ENCODE results near the gene TFDP2.
"Not testable (repeated sequence)": the region's sequence is repeated elsewhere in the genome, so short reads cannot be mapped to it uniquely, and the experiment has no call there.

Gene TFDP2

DNA sequence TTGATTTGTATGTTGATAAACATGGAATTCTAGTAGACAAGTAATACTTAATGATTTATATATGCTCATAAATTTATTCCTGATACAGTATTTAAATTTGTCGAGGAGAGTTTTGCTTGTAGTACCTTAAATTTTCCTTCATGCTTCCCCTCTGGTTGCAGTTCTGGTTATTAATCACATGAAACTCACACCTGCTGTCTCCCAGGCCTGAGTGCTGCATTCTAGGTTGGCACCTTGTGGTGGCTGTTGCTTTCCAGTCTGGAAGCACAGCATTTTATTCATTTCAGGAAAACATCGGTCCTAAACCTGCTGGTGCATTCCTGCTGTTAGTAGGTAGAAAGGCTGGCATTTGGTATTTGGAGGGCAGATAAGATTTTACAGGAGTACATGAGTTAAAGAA is 228.0 kb downstream of the TFDP2 start:
- Histone ChIP-seq H3K27ac (ENCODE audit: low read depth, low read length) (no peak overlapping the region), H3K4me1 (ENCODE audit: control insufficient read depth, insufficient read depth, low read length) (no peaks in the 10 kb centered on the region), H3K36me3 (ENCODE audit: control insufficient read depth, insufficient read depth, low read length) (peaks cover 85% of the 10 kb centered on the region), H3K4me3 (ENCODE audit: low read depth, low read length) (no peak overlapping the region), H3K9ac (ENCODE audit: low read length) (no peak overlapping the region), H3K27me3 (ENCODE audit: control insufficient read depth, insufficient read depth, low read length) (no peaks in the 10 kb centered on the region), H3K9me3 (ENCODE audit: control insufficient read depth, insufficient read depth, low read depth, low read length) (no peaks in the 10 kb centered on the region)

DNA sequence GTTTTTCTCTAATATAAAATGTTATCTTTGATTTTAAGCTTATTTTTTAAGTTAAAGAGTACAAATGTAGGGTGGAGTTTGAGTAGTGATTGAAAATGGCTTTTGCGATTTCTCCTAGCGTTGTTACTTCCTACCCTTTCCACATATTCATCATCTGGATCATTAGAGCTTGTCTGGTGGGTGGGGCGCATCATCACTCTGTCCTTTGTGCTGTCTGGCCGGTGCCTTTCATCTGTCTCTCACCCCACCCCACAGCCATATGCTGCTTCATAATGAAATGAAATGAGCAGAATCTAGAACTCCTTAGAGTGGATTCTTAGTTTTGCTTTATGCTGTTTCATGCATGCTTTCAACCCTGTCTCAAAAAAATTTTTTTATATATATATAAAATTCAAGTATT is 228.6 kb downstream of the TFDP2 start:
- no peaks in the 10 kb centered on the region for H3K4me1 ChIP-seq (ENCODE audit: control insufficient read depth, insufficient read depth, low read length)
- H3K9ac ChIP-seq (ENCODE audit: low read length) = no peak overlapping the region
- H3K9me3 ChIP-seq (ENCODE audit: control insufficient read depth, insufficient read depth, low read depth, low read length) = no peaks in the 10 kb centered on the region
- no peaks in the 10 kb centered on the region for H3K27me3 ChIP-seq (ENCODE audit: control insufficient read depth, insufficient read depth, low read length)
- H3K4me3 ChIP-seq (ENCODE audit: low read depth, low read length) = no peak overlapping the region
- H3K27ac ChIP-seq (ENCODE audit: low read depth, low read length) = no peak overlapping the region
- peaks cover 85% of the 10 kb centered on the region for H3K36me3 ChIP-seq (ENCODE audit: control insufficient read depth, insufficient read depth, low read length)

DNA sequence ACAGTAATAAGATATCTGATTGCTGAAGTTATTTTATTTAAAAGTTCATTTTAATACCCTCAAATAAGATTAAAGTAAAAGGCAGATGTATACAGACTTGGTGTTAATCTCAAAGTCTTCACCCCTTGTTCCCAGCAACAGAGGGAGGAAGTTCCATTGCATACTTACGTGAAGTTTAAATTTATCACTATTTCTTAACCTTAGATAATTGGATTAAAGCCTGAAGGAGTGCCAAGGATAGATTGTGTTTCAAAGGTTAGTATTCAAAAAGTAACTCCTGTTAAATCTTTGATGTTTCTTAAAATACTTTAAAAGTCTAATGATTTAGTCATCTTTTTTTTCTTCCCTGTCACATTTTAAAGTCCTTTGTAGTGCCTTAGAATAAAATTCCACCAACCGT is 233.6 kb downstream of the TFDP2 start:
- peaks cover 7% of the 10 kb centered on the region for H3K9me3 ChIP-seq (ENCODE audit: control insufficient read depth, insufficient read depth, low read depth, low read length)
- no peak overlapping the region for H3K4me3 ChIP-seq (ENCODE audit: low read depth, low read length)
- H3K27me3 ChIP-seq (ENCODE audit: control insufficient read depth, insufficient read depth, low read length) = no peaks in the 10 kb centered on the region
- no peak overlapping the region for H3K9ac ChIP-seq (ENCODE audit: low read length)
- peaks cover 90% of the 10 kb centered on the region for H3K36me3 ChIP-seq (ENCODE audit: control insufficient read depth, insufficient read depth, low read length)
- no peaks in the 10 kb centered on the region; the same call in 1 of the 2 replicates for H3K4me1 ChIP-seq (ENCODE audit: control insufficient read depth, insufficient read depth, low read length)
- H3K27ac ChIP-seq (ENCODE audit: low read depth, low read length) = no peak overlapping the region

DNA sequence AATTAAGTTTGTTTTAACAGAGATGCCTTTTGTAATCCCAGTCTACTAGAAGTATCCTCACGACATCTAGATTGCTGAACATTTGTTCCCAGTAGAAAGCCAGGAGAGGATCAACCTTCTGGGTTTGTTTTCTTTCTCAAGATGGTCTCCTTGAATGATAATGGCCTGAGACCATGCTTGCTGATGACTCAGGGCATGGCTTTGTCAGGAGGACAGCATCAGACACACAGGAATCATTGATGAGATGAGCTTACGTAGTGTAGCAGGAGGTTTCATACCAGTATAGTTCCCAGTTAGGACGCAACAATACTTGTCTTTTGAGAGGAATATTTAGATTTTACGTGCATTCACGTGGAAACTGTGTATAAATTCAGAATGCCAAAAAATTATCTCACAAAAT is 234.3 kb downstream of the TFDP2 start:
- Histone ChIP-seq H3K27me3 (ENCODE audit: control insufficient read depth, insufficient read depth, low read length) (no peaks in the 10 kb centered on the region), H3K4me1 (ENCODE audit: control insufficient read depth, insufficient read depth, low read length) (no peaks in the 10 kb centered on the region; the same call in 1 of the 2 replicates), H3K4me3 (ENCODE audit: low read depth, low read length) (no peak overlapping the region), H3K36me3 (ENCODE audit: control insufficient read depth, insufficient read depth, low read length) (peaks cover 84% of the 10 kb centered on the region), H3K9ac (ENCODE audit: low read length) (no peak overlapping the region), H3K9me3 (ENCODE audit: control insufficient read depth, insufficient read depth, low read depth, low read length) (peaks cover 7% of the 10 kb centered on the region), H3K27ac (ENCODE audit: low read depth, low read length) (no peak overlapping the region)

DNA sequence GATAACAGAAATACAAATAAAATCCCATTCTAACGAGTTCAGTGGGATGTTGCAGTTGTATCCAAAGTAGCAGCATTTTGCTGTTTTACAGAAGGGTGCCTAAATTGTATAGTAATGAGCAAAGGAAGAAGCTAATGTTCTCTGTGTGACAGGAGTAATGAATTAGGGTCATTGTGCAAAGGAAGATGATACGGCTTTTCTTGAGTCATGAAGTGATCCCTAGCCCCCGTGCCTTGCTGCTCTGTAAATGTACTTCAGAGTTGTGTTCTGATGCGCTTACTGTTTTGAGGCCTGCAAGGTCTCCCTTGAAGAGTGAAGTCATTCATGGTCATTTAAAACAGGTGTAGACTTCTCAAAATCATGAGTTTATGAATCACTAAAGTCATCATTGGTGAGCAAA is 235.0 kb downstream of the TFDP2 start:
- H3K4me3 ChIP-seq (ENCODE audit: low read depth, low read length) = no peak overlapping the region
- H3K9ac ChIP-seq (ENCODE audit: low read length) = no peak overlapping the region
- no peaks in the 10 kb centered on the region for H3K27me3 ChIP-seq (ENCODE audit: control insufficient read depth, insufficient read depth, low read length)
- peaks cover 7% of the 10 kb centered on the region for H3K9me3 ChIP-seq (ENCODE audit: control insufficient read depth, insufficient read depth, low read depth, low read length)
- peaks cover 84% of the 10 kb centered on the region for H3K36me3 ChIP-seq (ENCODE audit: control insufficient read depth, insufficient read depth, low read length)
- H3K27ac ChIP-seq (ENCODE audit: low read depth, low read length) = no peak overlapping the region
- no peaks in the 10 kb centered on the region; the same call in 1 of the 2 replicates for H3K4me1 ChIP-seq (ENCODE audit: control insufficient read depth, insufficient read depth, low read length)

DNA sequence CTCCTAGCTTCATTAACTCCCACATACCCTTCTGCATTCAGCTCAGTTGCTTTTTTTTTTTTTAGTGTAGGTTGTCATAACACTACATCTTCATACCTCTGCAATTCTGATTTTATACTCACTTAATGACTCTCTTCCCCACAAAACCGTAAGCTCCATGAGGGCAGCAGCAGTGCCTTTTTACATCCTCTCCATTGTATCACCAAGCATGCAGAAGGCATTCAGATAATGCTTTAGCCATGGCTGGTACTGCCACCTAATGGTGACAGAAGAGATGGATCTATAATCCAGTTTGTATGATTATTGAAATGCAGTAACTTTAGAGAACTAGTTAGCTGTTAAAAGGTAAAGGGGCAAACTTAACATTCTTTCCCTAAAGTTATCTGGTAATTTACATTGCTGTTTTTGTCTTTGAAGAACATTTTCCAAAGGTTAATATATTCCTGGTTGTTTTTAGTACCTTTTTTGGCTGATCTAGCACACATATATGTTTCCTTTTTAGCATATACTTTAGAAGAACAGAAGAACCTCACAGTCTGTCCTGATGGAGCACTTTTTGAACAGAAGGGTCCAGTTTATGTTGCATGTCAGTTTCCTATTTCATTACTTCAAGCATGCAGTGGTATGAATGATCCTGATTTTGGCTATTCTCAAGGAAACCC is 236.1 kb downstream of the TFDP2 start:
- Histone ChIP-seq H3K4me3 (ENCODE audit: low read depth, low read length) (no peak overlapping the region), H3K4me1 (ENCODE audit: control insufficient read depth, insufficient read depth, low read length) (no peaks in the 10 kb centered on the region; the same call in 1 of the 2 replicates), H3K36me3 (ENCODE audit: control insufficient read depth, insufficient read depth, low read length) (peaks cover 86% of the 10 kb centered on the region)

DNA sequence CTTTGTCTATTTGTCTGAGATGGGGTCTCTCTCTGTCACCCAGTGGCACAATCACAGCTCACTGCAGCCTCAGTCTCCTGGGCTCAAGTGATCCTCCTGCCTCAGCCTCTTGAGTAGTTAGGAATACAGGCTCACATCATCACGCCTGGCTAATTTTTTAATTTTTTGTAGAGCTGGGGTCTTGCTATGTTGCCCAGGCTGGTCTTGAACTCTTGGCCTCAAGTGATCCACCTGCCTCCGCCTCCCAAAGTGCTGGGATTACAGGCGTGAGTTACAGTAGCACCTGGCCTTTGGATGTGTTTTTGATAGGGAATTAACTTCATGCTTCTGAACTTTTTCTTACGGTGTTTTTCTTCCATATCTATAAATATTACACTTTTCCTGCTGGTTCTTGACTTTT is 239.4 kb downstream of the TFDP2 start:
- not testable (repeated sequence) for H3K9me3 ChIP-seq (ENCODE audit: control insufficient read depth, insufficient read depth, low read depth, low read length); H3K27ac ChIP-seq (ENCODE audit: low read depth, low read length); H3K4me3 ChIP-seq (ENCODE audit: low read depth, low read length); H3K4me1 ChIP-seq (ENCODE audit: control insufficient read depth, insufficient read depth, low read length); H3K27me3 ChIP-seq (ENCODE audit: control insufficient read depth, insufficient read depth, low read length); H3K9ac ChIP-seq (ENCODE audit: low read length)
- H3K36me3 ChIP-seq (ENCODE audit: control insufficient read depth, insufficient read depth, low read length) = peaks cover 88% of the 10 kb centered on the region

More for the DNA sequence above, 236.1 kb downstream of the TFDP2 start:
- no peaks in the 10 kb centered on the region for H3K27me3 ChIP-seq (ENCODE audit: control insufficient read depth, insufficient read depth, low read length)
- no peak overlapping the region for H3K27ac ChIP-seq (ENCODE audit: low read depth, low read length)
- no peak overlapping the region for H3K9ac ChIP-seq (ENCODE audit: low read length)
- H3K9me3 ChIP-seq (ENCODE audit: control insufficient read depth, insufficient read depth, low read depth, low read length) = peaks cover 7% of the 10 kb centered on the region

DNA sequence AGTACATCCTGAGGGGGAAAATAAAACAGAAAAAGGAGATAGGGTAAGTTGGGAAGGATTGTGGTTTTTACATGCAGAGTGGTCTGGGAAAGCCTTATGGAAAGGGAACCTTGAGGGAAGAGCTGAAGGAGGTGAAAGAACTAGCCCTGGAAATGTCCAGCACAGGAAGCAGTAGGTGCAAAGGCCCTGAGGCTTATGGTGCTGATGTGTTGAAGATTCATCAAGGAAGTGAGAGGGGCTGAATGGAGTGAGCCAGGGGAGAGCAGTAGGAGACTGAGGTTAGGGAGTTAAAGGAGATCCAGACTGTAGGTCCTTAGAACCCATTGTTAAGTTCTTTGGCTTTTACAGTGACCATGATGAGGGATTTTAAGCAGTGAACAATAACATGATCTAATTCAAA is 239.9 kb downstream of the TFDP2 start:
- Histone ChIP-seq H3K9me3 (ENCODE audit: control insufficient read depth, insufficient read depth, low read depth, low read length) (peaks cover 7% of the 10 kb centered on the region), H3K27ac (ENCODE audit: low read depth, low read length) (no peak overlapping the region), H3K9ac (ENCODE audit: low read length) (no peak overlapping the region), H3K4me1 (ENCODE audit: control insufficient read depth, insufficient read depth, low read length) (no peaks in the 10 kb centered on the region), H3K27me3 (ENCODE audit: control insufficient read depth, insufficient read depth, low read length) (no peaks in the 10 kb centered on the region), H3K4me3 (ENCODE audit: low read depth, low read length) (no peak overlapping the region), H3K36me3 (ENCODE audit: control insufficient read depth, insufficient read depth, low read length) (peaks cover 86% of the 10 kb centered on the region)

DNA sequence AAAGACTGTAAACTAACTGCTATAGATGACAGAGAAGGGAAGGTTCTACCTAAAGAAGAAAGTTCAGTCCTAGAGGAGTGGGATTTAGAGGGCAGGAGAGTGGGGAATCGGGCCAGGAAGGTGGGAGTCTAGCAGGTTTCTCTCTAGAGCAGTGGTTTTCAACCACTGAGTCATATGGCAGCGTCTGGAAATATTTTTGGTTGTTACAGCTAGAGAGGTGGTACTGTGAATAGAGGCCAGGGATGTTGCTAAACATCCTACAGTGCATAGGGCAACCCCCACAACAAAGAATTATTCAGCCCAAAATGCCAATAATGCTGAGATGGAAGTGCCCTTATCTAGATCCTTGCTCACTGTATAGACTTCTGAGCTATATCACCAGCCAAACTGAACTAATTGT is 244.2 kb downstream of the TFDP2 start:
- Histone ChIP-seq H3K9me3 (ENCODE audit: control insufficient read depth, insufficient read depth, low read depth, low read length) (peaks cover 4% of the 10 kb centered on the region), H3K27me3 (ENCODE audit: control insufficient read depth, insufficient read depth, low read length) (no peaks in the 10 kb centered on the region), H3K36me3 (ENCODE audit: control insufficient read depth, insufficient read depth, low read length) (peaks cover 66% of the 10 kb centered on the region), H3K9ac (ENCODE audit: low read length) (no peak overlapping the region), H3K4me1 (ENCODE audit: control insufficient read depth, insufficient read depth, low read length) (no peaks in the 10 kb centered on the region), H3K27ac (ENCODE audit: low read depth, low read length) (no peak overlapping the region), H3K4me3 (ENCODE audit: low read depth, low read length) (no peak overlapping the region)

DNA sequence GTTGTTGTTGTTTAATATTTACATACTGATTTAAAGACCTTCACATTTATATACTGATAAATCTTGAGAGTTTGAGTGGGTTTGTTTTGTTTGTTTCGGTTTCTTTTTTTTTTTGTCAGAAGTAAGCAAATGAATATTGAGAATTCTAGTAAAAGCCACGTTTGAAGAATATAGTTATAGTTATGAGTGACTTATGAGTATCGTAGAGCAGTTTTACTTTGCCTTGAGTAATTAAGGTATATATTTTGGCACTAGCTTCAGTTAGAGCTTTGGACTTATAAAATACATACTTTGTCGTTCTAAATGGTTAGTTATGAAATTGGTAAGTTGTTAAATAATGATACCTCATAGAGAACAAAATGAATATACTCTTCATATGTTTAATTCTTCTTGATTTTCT is 245.1 kb downstream of the TFDP2 start:
- Histone ChIP-seq H3K9me3 (ENCODE audit: control insufficient read depth, insufficient read depth, low read depth, low read length) (peaks cover 12% of the 10 kb centered on the region), H3K4me3 (ENCODE audit: low read depth, low read length) (no peak overlapping the region), H3K27me3 (ENCODE audit: control insufficient read depth, insufficient read depth, low read length) (no peaks in the 10 kb centered on the region), H3K4me1 (ENCODE audit: control insufficient read depth, insufficient read depth, low read length) (no peaks in the 10 kb centered on the region), H3K27ac (ENCODE audit: low read depth, low read length) (no peak overlapping the region), H3K36me3 (ENCODE audit: control insufficient read depth, insufficient read depth, low read length) (peaks cover 64% of the 10 kb centered on the region), H3K9ac (ENCODE audit: low read length) (no peak overlapping the region)

DNA sequence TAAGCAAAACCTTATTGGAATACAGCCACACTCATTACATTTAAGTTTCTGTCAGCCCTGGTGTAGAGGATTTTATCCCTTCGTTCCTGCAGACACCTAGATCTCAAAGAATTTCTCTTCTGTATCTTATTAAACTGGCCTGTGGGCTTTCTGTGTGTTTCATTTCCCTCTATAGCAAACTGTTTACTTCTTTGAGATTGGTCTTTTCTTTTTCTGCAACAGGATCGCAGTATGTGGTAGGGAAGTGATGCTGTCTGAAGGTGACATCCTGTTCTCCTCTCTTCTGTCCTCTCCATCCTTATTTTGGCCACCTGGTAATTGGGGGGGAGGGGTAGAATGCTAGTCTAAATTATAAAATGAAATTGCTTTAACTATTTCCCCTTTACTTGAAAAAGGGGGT is 247.4 kb downstream of the TFDP2 start:
- Histone ChIP-seq H3K27me3 (ENCODE audit: control insufficient read depth, insufficient read depth, low read length) (no peaks in the 10 kb centered on the region), H3K9me3 (ENCODE audit: control insufficient read depth, insufficient read depth, low read depth, low read length) (peaks cover 22% of the 10 kb centered on the region), H3K4me3 (ENCODE audit: low read depth, low read length) (no peak overlapping the region), H3K9ac (ENCODE audit: low read length) (no peak overlapping the region), H3K4me1 (ENCODE audit: control insufficient read depth, insufficient read depth, low read length) (no peaks in the 10 kb centered on the region), H3K36me3 (ENCODE audit: control insufficient read depth, insufficient read depth, low read length) (peaks cover 60% of the 10 kb centered on the region), H3K27ac (ENCODE audit: low read depth, low read length) (no peak overlapping the region; the same call in 1 of the 2 replicates)
